Activated CD8-positive, alpha-beta memory T cell treated with anti-CD3 and anti-CD28 coated beads, Interleukin-2, amount 50 U/mL, for 1 hour (primary cell): ENCODE measurements around the gene SYT7.

ENCODE experiments used
- DNase-seq: peaks from one replicate; pipeline ENCODE4 v3.0.0-alpha.2; 2020; ENCODE audit errors: extremely low read depth

SYT7 gene

GRCh38 chr11:61580271-61580888 is 496 bp downstream of the SYT7 start:
- DNase-seq: no peak

GRCh38 chr11:61579676-61580270 is 1.1 kb downstream of the SYT7 start:
- DNase-seq: no peak

- no peak for DNase-seq
Measured at GRCh38 chr11:61578819-61579675, 1.8 kb downstream of the SYT7 start.

- DNase-seq: no peak
Measured at GRCh38 chr11:61577383-61578118, 3.3 kb downstream of the SYT7 start.

GRCh38 chr11:61575886-61576861 is 4.7 kb downstream of the SYT7 start:
- DNase-seq: no peak

GRCh38 chr11:61574611-61575010 is 6.3 kb downstream of the SYT7 start:
- DNase-seq: no peak

- no peak for DNase-seq
Measured at GRCh38 chr11:61572913-61573312, 8.0 kb downstream of the SYT7 start.

- no peak for DNase-seq
Measured at GRCh38 chr11:61571869-61572268, 9.0 kb downstream of the SYT7 start.

- no peak for DNase-seq
Measured at GRCh38 chr11:61571337-61571736, 9.5 kb downstream of the SYT7 start.

GRCh38 chr11:61569701-61570100 is 11.2 kb downstream of the SYT7 start:
- no peak for DNase-seq

- no peak for DNase-seq
Measured at GRCh38 chr11:61569018-61569417, 11.9 kb downstream of the SYT7 start.

- no peak for DNase-seq
Measured at GRCh38 chr11:61567286-61568061, 13.4 kb downstream of the SYT7 start.

- DNase-seq: no peak
Measured at GRCh38 chr11:61564936-61565696, 15.8 kb downstream of the SYT7 start.

- no peak for DNase-seq
Measured at GRCh38 chr11:61560751-61561150, 20.1 kb downstream of the SYT7 start.

- DNase-seq: no peak
Measured at GRCh38 chr11:61556621-61557020, 24.3 kb downstream of the SYT7 start.

GRCh38 chr11:61555978-61556377 is 24.9 kb downstream of the SYT7 start:
- no peak for DNase-seq

- no peak for DNase-seq
Measured at GRCh38 chr11:61555051-61555969, 25.6 kb downstream of the SYT7 start.
